ENCODE measurements around the gene C2orf92.
"Not testable (repeated sequence)": the region's sequence is repeated elsewhere in the genome, so short reads cannot be mapped to it uniquely, and the experiment has no call there.

Gene C2orf92

DNA sequence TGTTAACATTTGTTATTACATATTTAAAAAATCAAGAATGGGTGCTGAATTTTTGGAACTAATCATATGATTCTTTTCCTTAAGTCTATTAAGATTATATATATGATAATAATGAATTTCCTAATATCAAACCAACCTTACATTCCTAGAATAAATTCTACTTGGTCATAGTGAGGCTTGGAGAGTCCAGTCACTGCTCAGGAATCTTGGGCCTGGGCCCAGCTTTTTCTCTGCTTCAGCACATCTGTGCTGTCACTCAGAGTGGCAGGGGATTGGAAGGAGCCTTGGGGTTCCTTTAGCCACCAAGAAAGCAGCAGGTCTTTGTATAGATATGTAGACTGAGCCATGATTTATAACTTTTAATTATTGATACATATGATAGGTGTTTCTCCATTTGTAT lies 24.0 kb downstream of the C2orf92 start:
- no peak for DNase-seq (ENCODE audit: low spot score)

GRCh38 chr2:97695744-97696143 lies 26.2 kb downstream of the C2orf92 start:
- DNase-seq (ENCODE audit: low spot score): no peak

DNA sequence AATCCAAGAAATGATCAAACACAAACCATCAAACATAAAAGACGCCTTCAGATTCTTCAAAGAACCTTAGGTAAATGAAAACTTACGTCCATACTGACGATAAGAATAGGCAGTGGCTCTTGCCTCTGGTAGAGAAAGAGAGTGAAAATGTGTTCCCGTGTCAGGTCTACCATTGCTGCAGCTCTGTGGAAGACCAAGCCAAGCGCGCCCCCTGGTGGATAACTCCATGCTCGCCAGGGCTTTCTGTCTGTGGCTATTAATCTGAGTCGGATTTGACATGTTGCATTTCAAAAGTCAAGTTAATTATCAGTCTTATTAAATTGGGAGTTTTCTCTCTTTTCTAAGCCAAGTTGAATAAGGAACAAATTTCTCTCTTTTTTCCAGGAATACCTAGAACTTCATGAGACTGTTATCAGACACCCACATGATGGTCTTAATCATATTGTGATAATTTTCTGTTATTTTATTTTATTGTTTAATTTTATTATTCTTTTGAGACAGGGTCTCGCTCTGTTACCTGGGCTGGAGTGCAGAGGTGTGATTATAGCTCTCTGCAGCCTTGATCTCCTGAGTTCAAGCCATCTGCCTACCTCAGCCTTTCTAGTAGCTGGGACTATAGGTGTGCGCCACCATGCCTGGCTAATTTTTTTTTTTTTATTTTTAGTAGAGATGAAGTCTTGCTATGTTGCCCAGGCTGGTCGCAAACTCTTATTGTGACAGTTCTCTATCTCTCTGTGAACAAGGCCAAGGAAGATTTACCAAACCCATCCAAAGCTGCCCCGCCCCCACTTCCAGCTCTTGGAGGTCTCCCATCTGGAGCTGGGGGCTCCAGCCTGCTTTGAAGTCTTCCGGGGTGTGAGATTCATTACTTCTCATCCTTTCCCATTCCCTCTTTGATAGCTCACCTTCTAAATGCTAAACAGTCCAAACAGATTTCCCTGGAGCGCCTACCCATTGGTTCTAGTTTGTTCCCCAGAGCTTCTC lies 28.0 kb downstream of the C2orf92 start:
- peak; percentile 85 for DNase-seq (ENCODE audit: low spot score)

DNA sequence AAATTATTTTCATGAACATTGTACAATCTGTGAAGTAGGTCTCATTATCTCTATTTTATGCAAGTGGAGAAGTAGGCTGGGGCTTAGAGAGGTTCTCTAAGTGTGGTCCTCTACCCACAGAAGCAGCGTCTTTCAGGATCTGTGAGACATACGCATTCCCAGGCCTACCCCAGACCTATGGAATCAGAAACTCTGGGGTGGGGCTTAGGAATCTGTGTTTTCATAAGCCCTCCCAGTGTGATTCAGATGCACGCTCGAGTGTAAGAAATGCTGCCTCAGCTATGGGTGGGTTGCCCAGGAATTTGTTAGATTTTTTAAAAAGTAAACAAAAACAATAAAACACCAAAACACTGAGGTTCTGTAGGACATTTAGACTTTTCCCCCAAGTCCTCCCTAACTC lies 29.0 kb downstream of the C2orf92 start:
- no peak for DNase-seq (ENCODE audit: low spot score)

- peak; percentile 5 for DNase-seq (ENCODE audit: low spot score)
Observed at GRCh38 chr2:97699765-97700444, 30.4 kb downstream of the C2orf92 start.

DNA sequence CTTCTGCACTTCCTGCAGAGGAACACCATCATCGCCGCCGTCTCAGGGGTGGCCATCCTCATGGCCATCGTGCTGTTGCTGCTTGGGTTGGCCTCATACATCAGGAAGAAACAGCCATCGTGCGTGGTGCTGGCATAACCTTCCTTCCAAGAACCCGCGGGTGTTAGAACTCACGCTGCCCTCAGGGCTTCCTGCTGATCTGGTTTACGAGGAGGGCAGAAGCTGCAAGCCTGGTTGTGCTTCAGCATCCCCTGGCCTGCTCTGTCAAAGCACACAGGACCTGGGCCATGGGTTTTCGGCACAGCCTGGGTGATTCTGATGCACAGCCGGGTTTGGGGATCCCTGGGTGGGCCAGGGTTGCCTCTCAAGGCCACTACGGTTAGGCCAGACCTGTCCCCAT lies 31.7 kb downstream of the C2orf92 start:
- DNase-seq (ENCODE audit: low spot score): no peak

DNA sequence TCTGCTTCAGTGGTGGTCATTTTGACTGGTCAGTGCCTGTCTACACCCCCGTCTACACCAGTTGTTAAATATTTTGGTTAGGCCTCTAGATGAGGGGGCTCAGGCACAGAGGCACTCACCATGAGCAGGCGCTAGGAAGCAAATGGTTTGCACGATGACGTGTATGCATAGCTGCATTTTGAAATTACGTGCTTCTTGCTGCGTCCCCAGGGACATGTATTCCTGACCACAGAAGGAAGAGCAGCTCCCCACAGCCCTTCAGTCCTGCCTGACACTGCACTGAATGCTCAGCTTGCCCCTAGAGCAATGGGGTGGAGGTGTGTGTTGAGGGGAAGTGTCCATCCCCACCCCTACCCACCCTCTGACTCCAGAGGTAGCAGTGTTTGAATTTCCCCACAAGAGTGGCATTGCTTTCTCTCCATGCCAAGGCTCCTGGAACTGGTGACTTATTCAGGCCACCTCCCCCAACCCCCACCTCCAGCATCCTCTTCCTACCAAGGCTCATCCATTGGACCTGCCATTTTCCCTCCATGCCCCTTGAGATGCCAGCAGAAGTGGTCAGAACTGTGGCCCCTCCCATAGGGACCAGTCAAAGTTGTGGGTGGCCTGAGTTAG lies 32.4 kb downstream of the C2orf92 start:
- no peak for DNase-seq (ENCODE audit: low spot score)

DNA sequence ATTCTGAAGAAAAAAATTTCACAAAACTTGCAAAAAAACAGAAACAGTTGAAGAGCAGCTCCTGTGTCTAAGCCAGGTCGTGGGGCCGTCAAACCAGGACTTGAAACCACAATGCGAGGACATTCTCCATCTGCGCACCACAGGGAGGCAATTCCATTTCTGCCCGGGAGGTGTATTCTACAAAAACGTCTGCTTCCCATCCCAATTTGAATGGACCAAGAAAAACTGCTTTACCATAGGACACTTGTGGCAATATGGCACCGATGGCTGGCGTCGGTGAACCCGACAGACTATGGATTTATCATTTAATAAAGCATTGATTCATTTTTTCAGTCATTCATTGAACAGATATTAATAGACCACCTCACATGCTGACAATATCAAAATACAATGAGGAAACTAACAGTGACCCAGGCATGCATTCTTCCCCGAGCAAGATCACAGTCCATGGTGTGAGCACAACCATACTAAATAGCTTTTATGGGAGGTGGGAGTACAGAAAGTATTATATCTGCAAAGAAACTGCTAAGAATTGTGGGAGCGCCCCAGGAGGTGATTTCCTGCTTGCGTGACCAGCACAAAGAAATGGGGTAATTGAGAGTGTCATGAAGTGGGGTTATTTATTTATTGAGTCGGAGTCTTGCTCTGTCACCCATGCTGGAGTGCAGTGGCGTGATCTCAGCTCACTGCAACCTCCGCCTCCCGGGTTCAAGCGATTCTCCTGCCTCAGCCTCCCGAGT lies 33.4 kb downstream of the C2orf92 start:
- no peak for DNase-seq (ENCODE audit: low spot score)

DNA sequence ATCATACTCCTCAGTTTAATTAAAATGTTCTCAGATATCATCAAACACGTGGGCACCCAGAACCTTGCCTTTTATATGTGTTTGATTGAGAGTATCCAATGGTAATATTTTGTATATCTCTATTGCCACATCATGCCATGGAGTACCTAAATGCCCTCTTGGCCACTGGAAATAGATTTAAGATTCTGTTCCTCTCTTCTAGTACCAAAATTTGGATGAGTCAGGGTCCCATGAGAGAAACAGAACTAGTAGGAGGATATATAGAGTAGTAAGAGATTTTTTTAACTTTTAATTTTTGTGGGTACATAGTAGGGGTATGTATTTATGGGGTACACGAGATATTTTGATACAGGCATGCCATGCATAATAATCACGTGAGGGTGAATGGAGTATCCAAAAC lies 34.2 kb downstream of the C2orf92 start:
- no peak for DNase-seq (ENCODE audit: low spot score)

- DNase-seq (ENCODE audit: low spot score): no peak
Observed at GRCh38 chr2:97704989-97705388, 35.5 kb downstream of the C2orf92 start.

- DNase-seq (ENCODE audit: low spot score): no peak
Observed at GRCh38 chr2:97706112-97706511, 36.6 kb downstream of the C2orf92 start.

DNA sequence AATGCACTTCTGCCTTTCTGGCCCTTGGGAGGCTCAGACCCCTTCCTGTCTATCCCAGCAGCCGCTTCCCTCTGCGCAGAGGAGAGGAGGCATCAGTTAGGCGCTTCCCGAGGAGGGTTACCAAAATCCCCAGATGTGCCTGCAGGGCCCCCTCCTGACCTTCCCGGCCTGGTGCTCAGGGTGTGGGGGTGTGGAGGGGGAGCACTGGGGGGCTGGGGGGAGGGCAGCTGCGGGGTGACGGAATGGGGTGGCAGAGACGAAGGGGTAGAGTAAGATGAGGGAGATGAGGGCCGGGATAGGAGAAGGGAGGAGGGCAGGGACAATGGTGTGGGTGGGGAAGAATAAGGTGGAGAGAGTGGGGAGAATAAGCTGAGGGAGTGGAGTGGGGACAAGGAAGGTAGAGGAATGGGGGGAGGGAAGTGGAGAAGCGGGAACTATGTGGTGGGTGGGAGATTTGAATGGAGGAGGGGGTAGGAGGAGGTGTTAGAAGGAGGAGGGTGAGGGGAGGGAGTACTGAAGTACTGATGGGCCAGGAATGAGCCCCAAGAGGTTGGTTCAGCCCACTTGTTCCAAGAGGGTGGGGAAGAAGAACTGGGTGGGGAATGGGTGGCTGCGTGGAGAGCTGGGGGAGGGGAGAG lies 37.3 kb downstream of the C2orf92 start:
- DNase-seq (ENCODE audit: low spot score): no peak

DNA sequence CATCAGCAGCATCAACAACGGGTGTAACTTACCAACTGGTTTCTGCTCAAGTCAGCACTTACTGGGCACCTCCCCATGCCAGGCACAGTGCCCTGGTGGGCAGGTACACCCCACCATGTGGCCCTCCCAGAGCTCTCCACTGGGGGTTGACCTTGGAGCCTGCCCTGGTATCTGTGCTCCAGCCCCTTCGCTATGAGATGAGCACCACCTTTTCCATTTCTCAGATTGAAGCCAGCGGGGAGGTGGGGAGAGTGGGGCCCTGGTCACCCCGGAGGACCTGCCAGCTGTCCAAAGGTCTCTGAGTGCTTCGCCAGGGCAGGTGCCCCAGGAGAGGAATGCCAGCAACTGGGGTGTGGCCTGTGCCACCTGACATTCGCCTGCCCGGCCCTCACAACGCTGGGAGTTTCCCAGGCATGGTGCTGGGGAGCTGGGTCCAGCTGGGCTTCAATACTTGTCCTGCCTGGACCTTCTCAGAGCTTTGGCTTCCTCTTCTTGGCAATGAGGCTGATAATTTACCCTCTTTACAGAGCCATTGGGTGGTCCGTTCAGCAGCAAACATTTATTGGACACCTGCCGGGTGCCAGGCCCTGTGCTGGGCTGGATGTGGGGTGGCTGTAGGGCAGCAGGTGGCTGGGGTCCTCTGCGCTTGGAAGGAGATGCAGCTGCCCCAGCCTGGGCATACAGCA lies 38.0 kb downstream of the C2orf92 start:
- DNase-seq (ENCODE audit: low spot score): no peak

- DNase-seq (ENCODE audit: low spot score): no peak
Observed at GRCh38 chr2:97708048-97708380, 38.5 kb downstream of the C2orf92 start.

- no peak for DNase-seq (ENCODE audit: low spot score)
Observed at GRCh38 chr2:97708608-97709007, 39.1 kb downstream of the C2orf92 start.

- DNase-seq (ENCODE audit: low spot score): no peak
Observed at GRCh38 chr2:97711394-97711711, 41.8 kb downstream of the C2orf92 start.

DNA sequence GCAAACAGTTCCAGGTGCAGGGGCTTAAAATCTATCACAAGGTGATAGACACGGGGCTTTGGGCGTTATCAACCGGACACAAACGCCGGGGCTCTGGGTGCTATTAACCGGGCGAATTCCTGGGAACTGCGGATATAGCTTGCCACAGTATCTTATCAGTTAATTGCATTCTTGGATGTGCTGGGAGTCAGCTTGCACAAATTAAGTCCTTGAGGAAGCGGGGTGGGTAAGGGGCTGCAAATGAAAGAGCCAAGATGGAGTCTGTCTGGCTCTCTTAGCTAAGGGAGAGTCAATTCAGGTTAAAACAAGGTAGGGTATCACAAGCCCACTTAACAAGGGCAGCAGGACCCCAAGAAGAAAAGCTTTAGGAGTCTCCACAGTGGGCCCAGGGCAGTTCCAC lies 42.7 kb downstream of the C2orf92 start:
- not testable (repeated sequence) for DNase-seq (ENCODE audit: low spot score)

GRCh38 chr2:97712693-97713295 lies 43.3 kb downstream of the C2orf92 start:
- DNase-seq (ENCODE audit: low spot score): no peak

DNA sequence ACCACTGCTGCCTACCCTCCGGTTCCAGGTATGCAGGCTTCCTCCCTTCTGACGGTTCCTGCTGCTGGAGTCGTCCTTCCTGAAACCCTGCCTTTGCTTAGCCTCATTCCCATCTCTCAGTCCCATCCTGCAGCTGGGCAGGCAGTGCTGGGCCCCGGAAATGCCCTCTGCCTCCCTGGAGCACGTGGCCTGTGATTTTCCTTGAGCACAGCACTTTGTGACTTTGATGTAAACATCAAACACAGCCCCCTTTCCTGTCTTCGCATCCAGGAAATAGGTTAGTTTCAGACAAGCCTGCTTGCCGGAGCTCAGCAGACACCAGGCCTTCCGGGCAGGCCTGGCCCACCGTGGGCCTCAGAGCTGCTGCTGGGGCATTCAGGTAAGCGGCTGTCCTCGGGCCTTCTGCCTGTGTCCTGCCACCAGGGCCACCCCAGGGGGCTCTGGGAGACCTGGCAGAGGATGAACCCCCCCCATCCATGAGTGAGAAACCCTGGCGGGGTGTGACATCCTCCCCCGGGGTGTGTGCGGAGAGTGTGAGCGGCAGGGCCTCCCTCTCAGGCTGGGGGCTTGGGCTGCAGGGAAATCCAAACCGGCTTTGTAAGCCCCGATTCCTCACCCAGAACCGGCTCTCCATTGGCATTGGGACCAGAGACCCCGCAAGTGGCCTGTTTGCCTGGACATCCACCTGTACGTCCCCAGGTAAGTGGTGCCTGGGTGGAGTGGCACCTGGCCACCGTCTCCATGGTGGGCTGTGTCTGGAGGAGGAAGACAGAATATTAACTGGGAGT lies 44.0 kb downstream of the C2orf92 start, which contains the start of gene ZAP70:
Gene ZAP70 (plus strand): TSS at position 281 of the 788 bp plus-strand sequence. CDS start 10,461 bp downstream, outside the sequence.
- no peak for DNase-seq (ENCODE audit: low spot score)

Data from hematopoietic multipotent progenitor cell treated with erythropoietin and hydrocortisone succinate and interleukin-3 and kit ligand, for 15 days (in vitro differentiated cells).